Endodermal cell (in vitro differentiated cells): Measurements from ENCODE around the gene APLP1. TPM values are rescaled to one million over a fixed set of nuclear protein-coding genes. Genes with fewer than 3 reads are reported as not detected.

Experiments
- DNase-seq: peaks from one replicate; pipeline ENCODE4 v3.0.0-alpha.2; 2017
- H3K27ac ChIP-seq: 2 replicates; pipeline ENCODE4 v1.5.1; 2013; ENCODE audit warnings: mild to moderate bottlenecking, low read depth, low read length, moderate library complexity
- H3K27me3 ChIP-seq: 2 replicates; pipeline ENCODE4 v1.6.1; 2013; ENCODE audit warnings: mild to moderate bottlenecking, low read length, moderate library complexity; ENCODE audit not compliant: insufficient read depth, control insufficient read depth, poor library complexity, severe bottlenecking
- H3K36me3 ChIP-seq: 2 replicates; pipeline ENCODE4 v1.7.0; 2013; ENCODE audit warnings: mild to moderate bottlenecking, low read length, moderate library complexity; ENCODE audit not compliant: control insufficient read depth, insufficient read depth
- H3K4me1 ChIP-seq: one replicate; pipeline ENCODE4 v1.7.0; 2013; ENCODE audit warnings: low read length; ENCODE audit not compliant: control insufficient read depth, insufficient read depth
- H3K4me3 ChIP-seq: 2 replicates; pipeline ENCODE4 v1.5.1; 2013; ENCODE audit warnings: mild to moderate bottlenecking, low read length, moderate library complexity
- H3K9ac ChIP-seq: 2 replicates; pipeline ENCODE4 v1.6.1; 2013; ENCODE audit warnings: mild to moderate bottlenecking, low read length, moderate library complexity; ENCODE audit not compliant: poor library complexity, severe bottlenecking; ENCODE audit errors: extremely low read depth
- H3K9me3 ChIP-seq: 2 replicates; pipeline ENCODE4 v1.6.1; 2013; ENCODE audit warnings: mild to moderate bottlenecking, low read length, moderate library complexity; ENCODE audit not compliant: control insufficient read depth
- H3K27ac Mint-ChIP-seq: 2 replicates; pipeline ENCODE4 v1.8.0; 2020; ENCODE audit warnings: mixed read lengths
- H3K27me3 Mint-ChIP-seq: 2 replicates; pipeline ENCODE4 v1.8.0; 2021; ENCODE audit warnings: mild to moderate bottlenecking, mixed read lengths; ENCODE audit not compliant: insufficient read depth
- H3K36me3 Mint-ChIP-seq: 2 replicates; pipeline ENCODE4 v1.8.0; 2020; ENCODE audit warnings: low read depth, mixed read lengths
- H3K4me1 Mint-ChIP-seq: 2 replicates; pipeline ENCODE4 v1.8.0; 2020; ENCODE audit warnings: mixed read lengths
- H3K4me3 Mint-ChIP-seq: 2 replicates; pipeline ENCODE4 v1.8.0; 2020; ENCODE audit warnings: mild to moderate bottlenecking, moderate library complexity, mixed read lengths
- H3K9me3 Mint-ChIP-seq: 2 replicates; pipeline ENCODE4 v1.8.0; 2020; ENCODE audit warnings: mild to moderate bottlenecking, mixed read lengths
- CTCF ChIP-seq: fragments of 200-600 bp; sonication (generic); conservative IDR thresholded peaks from 2 replicates; pipeline ENCODE4 v1.5.0; 2021; ENCODE audit warnings: antibody characterized with exemption, mild to moderate bottlenecking
- WGBS, 2 experiments: methylation state at CpG; one replicate each; pipeline versions ENCODE4 v1.1.5 to v1.1.7; 2013; ENCODE audit warnings: missing lambda C conversion rate in 2 of 2, mixed read lengths in 1 of 2; ENCODE audit not compliant: insufficient coverage in 1 of 2, insufficient read length in 1 of 2; 5-methylcytosine and 5-hydroxymethylcytosine counted together
- total RNA-seq, 2 donors: library from RNA; stranded (reverse); fragmentation: NEBNext Ultra II Directional in 1 of 2; extraction: Animal tissue kit (Norgen Biotek cat#: 25700) in 1 of 2; gene quantifications; 2 replicates in 1 of 2; 3 replicates in 1 of 2; pipeline ENCODE4 v1.2.1, GENCODE V29; 2021

Gene APLP1
- total RNA-seq, 2 donors from 2014 or later: 4.1 to 10.6 TPM

- Mint-ChIP-seq H3K9me3 (no peaks in the 10 kb centered on the region), H3K4me1 (peaks cover 19% of the 10 kb centered on the region), H3K4me3 (peak within 1 kb of the TSS; percentile 68), H3K36me3 (peaks cover 10% of the 10 kb centered on the region), H3K27ac (peak within 1 kb of the TSS; percentile 71), H3K27me3 (peaks cover 14% of the 10 kb centered on the region)
- Histone ChIP-seq H3K9me3 (no peaks in the 10 kb centered on the region), H3K4me3 (peak within 1 kb of the TSS; percentile 60), H3K4me1 (peaks cover 3% of the 10 kb centered on the region), H3K27me3 (no peaks in the 10 kb centered on the region), H3K27ac (no peak within 1 kb of the TSS), H3K36me3 (peaks cover 14% of the 10 kb centered on the region), H3K9ac (no peak within 1 kb of the TSS)
- no peak for TF ChIP-seq CTCF
- no peak for DNase-seq
- WGBS, 2 experiments: 65 to 78% methylated on average over 3 to 6 of the region's 6 CpGs
Observed at GRCh38 chr19:35901854-35902661, 33.7 kb downstream of the APLP1 start, which contains the start of gene HCST. Gene HCST (plus strand): TSS chr19:35902529. CDS start chr19:35902594, 65 bp downstream.

DNA sequence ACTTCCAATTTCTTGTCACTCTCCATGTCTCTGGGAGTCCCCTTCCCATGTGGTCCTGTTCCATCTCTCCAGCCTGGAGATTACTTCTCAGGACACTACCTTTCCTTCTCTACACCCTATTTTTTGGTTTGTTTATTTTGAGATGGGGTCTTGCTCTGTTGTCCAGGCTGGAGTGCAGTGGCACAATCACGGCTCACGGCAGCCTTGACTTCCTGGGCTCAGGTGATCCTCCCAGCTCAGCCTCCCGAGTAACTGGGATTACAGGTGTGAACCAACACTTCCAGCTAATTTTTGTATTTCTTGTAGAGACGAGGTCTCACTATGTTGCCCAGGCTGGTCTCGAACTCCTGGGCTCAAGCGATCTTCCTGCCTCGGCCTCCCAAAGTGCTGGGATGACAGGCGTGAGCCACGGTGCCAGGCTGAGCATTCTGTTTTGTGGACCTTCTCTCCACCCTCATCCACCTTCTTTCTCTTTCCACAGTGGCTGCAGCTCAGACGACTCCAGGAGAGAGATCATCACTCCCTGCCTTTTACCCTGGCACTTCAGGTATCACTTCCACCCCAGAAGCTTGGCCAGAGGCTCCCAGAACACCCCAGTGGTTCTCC lies 34.6 kb downstream of the APLP1 start:
- Histone ChIP-seq H3K4me3 (peak overlapping the region; percentile 60), H3K9ac (no peak overlapping the region), H3K36me3 (peaks cover 5% of the 10 kb centered on the region), H3K27me3 (no peaks in the 10 kb centered on the region), H3K27ac (no peak overlapping the region), H3K4me1 (peaks cover 6% of the 10 kb centered on the region), H3K9me3 (no peaks in the 10 kb centered on the region)
- Mint-ChIP-seq H3K36me3 (peaks cover 5% of the 10 kb centered on the region), H3K27me3 (peaks cover 14% of the 10 kb centered on the region), H3K27ac (peak overlapping the region; percentile 71), H3K4me3 (peak overlapping the region; percentile 68), H3K4me1 (peaks cover 24% of the 10 kb centered on the region), H3K9me3 (no peaks in the 10 kb centered on the region)
- WGBS, 2 experiments: 79 to 85% methylated on average over 10 of the region's 10 CpGs
- TF ChIP-seq CTCF: no peak
- no peak for DNase-seq

- Histone ChIP-seq H3K4me1 (peaks cover 6% of the 10 kb centered on the region), H3K4me3 (peak overlapping the region; percentile 60), H3K9ac (no peak overlapping the region), H3K27me3 (no peaks in the 10 kb centered on the region), H3K27ac (no peak overlapping the region), H3K36me3 (no peaks in the 10 kb centered on the region), H3K9me3 (no peaks in the 10 kb centered on the region)
- Mint-ChIP-seq H3K9me3 (no peaks in the 10 kb centered on the region), H3K27ac (peak overlapping the region; percentile 71), H3K4me3 (peak overlapping the region; percentile 68), H3K27me3 (peaks cover 14% of the 10 kb centered on the region), H3K4me1 (peaks cover 23% of the 10 kb centered on the region), H3K36me3 (peaks cover 1% of the 10 kb centered on the region)
- TF ChIP-seq CTCF: no peak
- WGBS, 2 experiments: 9 to 13% methylated on average over 14 to 24 of the region's 24 CpGs
- DNase-seq: peak; percentile 92
Observed at GRCh38 chr19:35903550-35904179, 35.3 kb downstream of the APLP1 start.
